Skeletal muscle satellite cell (primary cell): ENCODE measurements around the gene MTA2. TPM values are rescaled to one million over a fixed set of nuclear protein-coding genes. Genes with fewer than 3 reads are reported as not detected.

Source experiments
- small RNA-seq: library from RNA; depleted of rRNA; stranded (forward); fragments of <200 nt; gene quantifications from one replicate; pipeline ENCODE3, GENCODE V24; 2012

Gene MTA2

Small RNAs within 50 kb of the gene (small RNA-seq; reads per million reads assigned to genes)
- gene AP001458.1 = not detected
- not detected for gene EEF1G
- gene MIR6747 = not detected
